ENCODE results near the gene EPS8L2.

Gene EPS8L2

GRCh38 chr11:680970-681369 is 25.1 kb upstream of the EPS8L2 start:
- no peaks in the 10 kb centered on the region for H3K79me2 ChIP-seq (ENCODE audit: insufficient read depth, low read length)
- no peaks in the 10 kb centered on the region for H3K27me3 ChIP-seq (ENCODE audit: low read length)
- H3K27ac ChIP-seq (ENCODE audit: low read depth, low read length): no peak overlapping the region
- TF ChIP-seq, protein P1, sequence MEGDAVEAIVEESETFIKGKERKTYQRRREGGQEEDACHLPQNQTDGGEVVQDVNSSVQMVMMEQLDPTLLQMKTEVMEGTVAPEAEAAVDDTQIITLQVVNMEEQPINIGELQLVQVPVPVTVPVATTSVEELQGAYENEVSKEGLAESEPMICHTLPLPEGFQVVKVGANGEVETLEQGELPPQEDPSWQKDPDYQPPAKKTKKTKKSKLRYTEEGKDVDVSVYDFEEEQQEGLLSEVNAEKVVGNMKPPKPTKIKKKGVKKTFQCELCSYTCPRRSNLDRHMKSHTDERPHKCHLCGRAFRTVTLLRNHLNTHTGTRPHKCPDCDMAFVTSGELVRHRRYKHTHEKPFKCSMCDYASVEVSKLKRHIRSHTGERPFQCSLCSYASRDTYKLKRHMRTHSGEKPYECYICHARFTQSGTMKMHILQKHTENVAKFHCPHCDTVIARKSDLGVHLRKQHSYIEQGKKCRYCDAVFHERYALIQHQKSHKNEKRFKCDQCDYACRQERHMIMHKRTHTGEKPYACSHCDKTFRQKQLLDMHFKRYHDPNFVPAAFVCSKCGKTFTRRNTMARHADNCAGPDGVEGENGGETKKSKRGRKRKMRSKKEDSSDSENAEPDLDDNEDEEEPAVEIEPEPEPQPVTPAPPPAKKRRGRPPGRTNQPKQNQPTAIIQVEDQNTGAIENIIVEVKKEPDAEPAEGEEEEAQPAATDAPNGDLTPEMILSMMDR (IDR thresholded peaks at IDR 0.05; ENCODE audit: insufficient read depth, low read length, poor library complexity, severe bottlenecking): no peak
- TF ChIP-seq EZH2phosphoT487 (conservative IDR thresholded peaks at IDR 0.05; ENCODE audit: low read length): no peak
- H3F3A ChIP-seq (ENCODE audit: insufficient read depth): no peaks in the 10 kb centered on the region
- no peaks in the 10 kb centered on the region for H3K9me2 ChIP-seq (replicated peaks; ENCODE audit: insufficient read depth, low read length)
- no peak overlapping the region for H3K4me2 ChIP-seq (ENCODE audit: low read depth, low read length, poor library complexity, severe bottlenecking)
- no peak overlapping the region for H2AFZ ChIP-seq (ENCODE audit: low read depth, low read length, severe bottlenecking)
- H4K20me1 ChIP-seq (ENCODE audit: low read depth, low read length): no peaks in the 10 kb centered on the region
- H3K4me3 ChIP-seq (ENCODE audit: insufficient read depth, low read length, poor library complexity, severe bottlenecking): no peak overlapping the region
- H3K36me3 ChIP-seq (ENCODE audit: low read length): 0 out of 2 replicates have a peak, but pooled peaks cover 4% of the 10 kb centered on the region
- no peaks in the 10 kb centered on the region for H3K9me3 ChIP-seq (ENCODE audit: insufficient read depth, low read length)
- no peak overlapping the region for H3K9ac ChIP-seq (ENCODE audit: low read length)

DNA sequence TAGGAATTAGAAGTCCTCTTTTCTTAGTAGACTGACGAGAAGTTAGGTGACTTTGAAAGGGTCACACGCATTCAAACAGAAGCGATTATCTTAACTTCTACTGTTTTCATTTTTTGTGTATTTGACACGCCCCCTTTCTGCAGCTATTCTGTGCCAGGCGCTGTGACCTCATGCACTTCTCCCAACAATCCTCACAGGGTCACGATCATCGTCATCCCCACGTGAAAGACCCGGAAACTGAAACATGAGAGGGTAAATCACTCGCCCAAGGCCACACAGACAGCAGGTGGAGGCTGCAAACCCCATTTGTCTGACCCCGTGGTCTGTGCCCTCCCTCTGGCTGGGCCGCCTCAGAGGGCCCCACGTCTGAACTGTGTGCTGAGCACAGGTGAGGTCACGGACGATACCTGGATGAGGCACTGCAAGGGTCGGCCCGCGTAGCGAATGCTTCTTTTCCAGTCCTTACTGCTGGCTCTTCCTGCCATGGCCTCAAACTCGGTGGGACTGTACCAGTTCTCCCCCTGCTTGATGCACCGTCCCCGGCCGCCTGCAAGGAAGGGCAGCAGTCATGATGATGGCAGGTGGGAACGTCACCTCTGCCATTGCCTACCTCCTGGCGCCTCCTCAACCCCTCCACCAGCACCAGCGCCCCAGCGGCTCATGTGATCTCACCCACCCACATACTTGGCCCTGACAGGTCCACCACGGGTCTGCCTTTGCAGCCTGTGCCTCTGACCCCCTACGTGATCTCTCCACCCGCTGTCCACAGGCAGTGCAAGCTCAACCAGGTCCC is 19.4 kb upstream of the EPS8L2 start:
- Histone ChIP-seq H3K79me2 (ENCODE audit: insufficient read depth, low read length) (no peaks in the 10 kb centered on the region), H4K20me1 (ENCODE audit: low read depth, low read length) (no peaks in the 10 kb centered on the region), H3K27me3 (ENCODE audit: low read length) (no peaks in the 10 kb centered on the region), H3K36me3 (ENCODE audit: low read length) (no peaks in the 10 kb centered on the region), H3K4me2 (ENCODE audit: low read depth, low read length, poor library complexity, severe bottlenecking) (no peak overlapping the region), H2AFZ (ENCODE audit: low read depth, low read length, severe bottlenecking) (no peak overlapping the region), H3K9ac (ENCODE audit: low read length) (no peak overlapping the region), H3K9me2 (replicated peaks; ENCODE audit: insufficient read depth, low read length) (no peaks in the 10 kb centered on the region), H3K4me3 (ENCODE audit: insufficient read depth, low read length, poor library complexity, severe bottlenecking) (no peak overlapping the region), H3F3A (ENCODE audit: insufficient read depth) (no peaks in the 10 kb centered on the region), H3K27ac (ENCODE audit: low read depth, low read length) (no peak overlapping the region), H3K9me3 (ENCODE audit: insufficient read depth, low read length) (no peaks in the 10 kb centered on the region)
- TF ChIP-seq, protein P1 (IDR thresholded peaks at IDR 0.05; ENCODE audit: insufficient read depth, low read length, poor library complexity, severe bottlenecking): no peak
- no peak for TF ChIP-seq EZH2phosphoT487 (conservative IDR thresholded peaks at IDR 0.05; ENCODE audit: low read length)

DNA sequence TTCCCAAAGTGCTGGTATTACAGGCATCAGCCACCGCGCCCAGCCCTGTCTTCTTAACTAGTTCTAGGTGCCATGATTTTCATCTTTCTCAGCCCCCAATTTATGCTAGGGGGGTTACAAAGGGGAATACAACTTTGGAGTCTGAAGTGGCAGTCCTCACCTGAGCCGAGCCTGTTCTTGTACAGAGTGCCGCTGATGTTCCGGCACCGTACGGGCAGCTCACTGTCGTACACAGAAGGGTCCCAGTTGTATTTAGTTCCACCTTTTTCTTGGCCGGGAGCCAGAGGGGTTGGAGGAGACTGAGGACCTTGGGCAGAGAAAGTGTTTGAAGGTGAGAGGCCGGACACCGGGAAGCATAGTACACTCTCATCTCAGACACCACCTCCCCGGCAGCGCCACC is 18.3 kb upstream of the EPS8L2 start:
- peaks cover under 1% of the 10 kb centered on the region for H3K79me2 ChIP-seq (ENCODE audit: insufficient read depth, low read length)
- H3K4me2 ChIP-seq (ENCODE audit: low read depth, low read length, poor library complexity, severe bottlenecking): no peak overlapping the region
- H3K27ac ChIP-seq (ENCODE audit: low read depth, low read length): no peak overlapping the region
- no peak overlapping the region for H3K4me3 ChIP-seq (ENCODE audit: insufficient read depth, low read length, poor library complexity, severe bottlenecking)
- H4K20me1 ChIP-seq (ENCODE audit: low read depth, low read length): no peaks in the 10 kb centered on the region
- H3K9me2 ChIP-seq (replicated peaks; ENCODE audit: insufficient read depth, low read length): no peaks in the 10 kb centered on the region
- no peaks in the 10 kb centered on the region for H3K27me3 ChIP-seq (ENCODE audit: low read length)
- H2AFZ ChIP-seq (ENCODE audit: low read depth, low read length, severe bottlenecking): no peak overlapping the region
- no peaks in the 10 kb centered on the region for H3F3A ChIP-seq (ENCODE audit: insufficient read depth)
- H3K9me3 ChIP-seq (ENCODE audit: insufficient read depth, low read length): no peaks in the 10 kb centered on the region
- TF ChIP-seq EZH2phosphoT487 (conservative IDR thresholded peaks at IDR 0.05; ENCODE audit: low read length): no peak
- TF ChIP-seq, protein P1 (IDR thresholded peaks at IDR 0.05; ENCODE audit: insufficient read depth, low read length, poor library complexity, severe bottlenecking): no peak
- H3K9ac ChIP-seq (ENCODE audit: low read length): no peak overlapping the region
- no peaks in the 10 kb centered on the region for H3K36me3 ChIP-seq (ENCODE audit: low read length)
